ENCODE data around the gene SH3PXD2B.

Gene SH3PXD2B

GRCh38 chr5:172450453-172450852 lies 3.9 kb downstream of the SH3PXD2B start:
- no peak for TF ChIP-seq CTCF (conservative IDR thresholded peaks at IDR 0.05; ENCODE audit: low read depth, low read length)
- no peak for DNase-seq (ENCODE audit: low read depth)

GRCh38 chr5:172448999-172449398 lies 5.3 kb downstream of the SH3PXD2B start:
- no peak for DNase-seq (ENCODE audit: low read depth)
- no peak for TF ChIP-seq CTCF (conservative IDR thresholded peaks at IDR 0.05; ENCODE audit: low read depth, low read length)
- no peak overlapping the region for H3K4me3 ChIP-seq (ENCODE audit: low read depth, low read length)

More at GRCh38 chr5:172450453-172450852, 3.9 kb downstream of the SH3PXD2B start:
- H3K4me3 ChIP-seq (ENCODE audit: low read depth, low read length): no peak overlapping the region

GRCh38 chr5:172447646-172448365 lies 6.5 kb downstream of the SH3PXD2B start:
- no peak overlapping the region for H3K4me3 ChIP-seq (ENCODE audit: low read depth, low read length)
- TF ChIP-seq CTCF (conservative IDR thresholded peaks at IDR 0.05; ENCODE audit: low read depth, low read length): no peak
- no peak for DNase-seq (ENCODE audit: low read depth)

- no peak overlapping the region for H3K4me3 ChIP-seq (ENCODE audit: low read depth, low read length)
- no peak for TF ChIP-seq CTCF (conservative IDR thresholded peaks at IDR 0.05; ENCODE audit: low read depth, low read length)
- DNase-seq (ENCODE audit: low read depth): no peak
Observed at GRCh38 chr5:172446336-172447051, 7.8 kb downstream of the SH3PXD2B start.

GRCh38 chr5:172445866-172446265 lies 8.5 kb downstream of the SH3PXD2B start:
- DNase-seq (ENCODE audit: low read depth): no peak
- TF ChIP-seq CTCF (conservative IDR thresholded peaks at IDR 0.05; ENCODE audit: low read depth, low read length): no peak
- no peak overlapping the region for H3K4me3 ChIP-seq (ENCODE audit: low read depth, low read length)

GRCh38 chr5:172444626-172445365 lies 9.5 kb downstream of the SH3PXD2B start:
- no peak for TF ChIP-seq CTCF (conservative IDR thresholded peaks at IDR 0.05; ENCODE audit: low read depth, low read length)
- no peak for DNase-seq (ENCODE audit: low read depth)
- H3K4me3 ChIP-seq (ENCODE audit: low read depth, low read length): no peak overlapping the region
